ENCODE data around the gene DBH.

The DBH gene

DNA sequence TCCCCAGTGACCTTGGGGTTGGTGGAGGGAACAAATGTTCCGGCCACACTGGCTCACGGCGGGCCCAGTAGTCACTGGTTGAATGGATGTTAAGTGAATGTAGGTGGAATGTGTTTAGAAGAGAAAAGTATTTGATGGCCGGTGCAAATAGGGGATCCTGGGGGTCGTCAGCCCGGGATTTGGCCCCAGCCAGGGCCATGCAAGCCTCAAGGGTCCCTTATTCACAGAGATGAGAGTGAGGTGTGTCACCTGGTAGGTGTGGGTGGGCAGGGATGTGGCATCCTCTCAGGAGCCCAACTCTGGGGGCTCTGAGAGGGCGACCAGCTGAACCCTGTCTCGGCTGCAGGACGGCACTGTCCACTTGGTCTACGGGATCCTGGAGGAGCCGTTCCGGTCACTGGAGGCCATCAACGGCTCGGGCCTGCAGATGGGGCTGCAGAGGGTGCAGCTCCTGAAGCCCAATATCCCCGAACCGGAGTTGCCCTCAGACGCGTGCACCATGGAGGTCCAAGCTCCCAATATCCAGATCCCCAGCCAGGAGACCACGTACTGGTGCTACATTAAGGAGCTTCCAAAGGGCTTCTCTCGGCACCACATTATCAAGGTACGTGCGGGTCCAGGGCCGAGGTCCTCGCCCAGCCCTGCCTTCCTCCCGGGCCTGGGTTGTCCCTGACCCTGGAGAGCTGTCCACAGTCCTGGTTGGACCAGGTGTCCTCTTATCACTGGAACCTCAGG lies 5.9 kb downstream of the DBH start:
- DNase-seq (ENCODE audit: low read depth): no peak
- no peak overlapping the region for H3K4me3 ChIP-seq (ENCODE audit: low read depth, low read length)
- TF ChIP-seq, protein P1, sequence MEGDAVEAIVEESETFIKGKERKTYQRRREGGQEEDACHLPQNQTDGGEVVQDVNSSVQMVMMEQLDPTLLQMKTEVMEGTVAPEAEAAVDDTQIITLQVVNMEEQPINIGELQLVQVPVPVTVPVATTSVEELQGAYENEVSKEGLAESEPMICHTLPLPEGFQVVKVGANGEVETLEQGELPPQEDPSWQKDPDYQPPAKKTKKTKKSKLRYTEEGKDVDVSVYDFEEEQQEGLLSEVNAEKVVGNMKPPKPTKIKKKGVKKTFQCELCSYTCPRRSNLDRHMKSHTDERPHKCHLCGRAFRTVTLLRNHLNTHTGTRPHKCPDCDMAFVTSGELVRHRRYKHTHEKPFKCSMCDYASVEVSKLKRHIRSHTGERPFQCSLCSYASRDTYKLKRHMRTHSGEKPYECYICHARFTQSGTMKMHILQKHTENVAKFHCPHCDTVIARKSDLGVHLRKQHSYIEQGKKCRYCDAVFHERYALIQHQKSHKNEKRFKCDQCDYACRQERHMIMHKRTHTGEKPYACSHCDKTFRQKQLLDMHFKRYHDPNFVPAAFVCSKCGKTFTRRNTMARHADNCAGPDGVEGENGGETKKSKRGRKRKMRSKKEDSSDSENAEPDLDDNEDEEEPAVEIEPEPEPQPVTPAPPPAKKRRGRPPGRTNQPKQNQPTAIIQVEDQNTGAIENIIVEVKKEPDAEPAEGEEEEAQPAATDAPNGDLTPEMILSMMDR (IDR thresholded peaks at IDR 0.05; ENCODE audit: control insufficient read depth, extremely low read depth, insufficient read depth): no peak

DNA sequence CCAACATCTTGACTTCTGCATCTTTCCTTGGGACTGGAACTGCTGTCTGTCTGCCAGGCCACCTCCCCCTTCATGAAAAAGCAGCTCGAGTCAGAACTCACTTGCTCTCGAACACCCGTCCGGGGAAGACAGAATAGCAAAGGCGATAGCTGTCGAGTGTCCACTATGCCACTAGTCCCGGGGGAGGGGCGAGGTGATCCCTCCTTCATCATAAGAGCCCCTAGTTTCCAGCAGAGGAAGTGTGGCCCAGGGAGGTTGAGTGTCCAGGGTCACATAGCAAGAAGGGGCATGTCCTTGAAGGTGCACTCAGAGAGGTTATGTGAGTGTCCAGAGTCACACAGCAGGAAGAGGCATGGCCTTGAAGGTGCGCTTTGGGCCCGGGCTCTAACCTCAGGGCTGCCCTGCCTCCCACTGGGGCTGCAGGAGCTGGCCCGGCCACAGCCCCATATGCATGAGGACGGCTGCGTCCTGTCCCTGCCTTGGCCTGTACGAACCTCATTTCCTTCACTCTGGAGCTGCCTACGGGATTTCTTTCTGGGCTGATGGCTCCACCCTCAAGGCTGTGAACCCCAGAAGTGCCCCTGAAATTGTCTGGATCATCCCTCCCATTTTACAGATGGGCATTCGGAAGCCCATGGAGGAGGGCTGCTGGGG lies 6.7 kb downstream of the DBH start:
- DNase-seq (ENCODE audit: low read depth): no peak
- H3K4me3 ChIP-seq (ENCODE audit: low read depth, low read length): no peak overlapping the region
- TF ChIP-seq, protein P1 (IDR thresholded peaks at IDR 0.05; ENCODE audit: control insufficient read depth, extremely low read depth, insufficient read depth): no peak

DNA sequence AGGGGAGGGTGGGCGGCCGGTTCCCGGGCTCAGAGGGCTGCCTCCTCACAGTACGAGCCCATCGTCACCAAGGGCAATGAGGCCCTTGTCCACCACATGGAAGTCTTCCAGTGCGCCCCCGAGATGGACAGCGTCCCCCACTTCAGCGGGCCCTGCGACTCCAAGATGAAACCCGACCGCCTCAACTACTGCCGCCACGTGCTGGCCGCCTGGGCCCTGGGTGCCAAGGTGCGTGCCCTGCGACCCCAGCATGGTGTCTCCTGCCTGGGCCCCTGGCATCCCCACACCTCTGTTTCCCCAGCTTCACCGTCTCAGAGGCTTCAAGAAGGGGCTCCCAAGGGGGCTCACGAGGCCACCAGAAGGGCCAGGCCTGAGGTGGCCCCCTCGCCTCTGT lies 7.2 kb downstream of the DBH start:
- TF ChIP-seq, protein P1 (IDR thresholded peaks at IDR 0.05; ENCODE audit: control insufficient read depth, extremely low read depth, insufficient read depth): no peak
- no peak overlapping the region for H3K4me3 ChIP-seq (ENCODE audit: low read depth, low read length)
- DNase-seq (ENCODE audit: low read depth): no peak

DNA sequence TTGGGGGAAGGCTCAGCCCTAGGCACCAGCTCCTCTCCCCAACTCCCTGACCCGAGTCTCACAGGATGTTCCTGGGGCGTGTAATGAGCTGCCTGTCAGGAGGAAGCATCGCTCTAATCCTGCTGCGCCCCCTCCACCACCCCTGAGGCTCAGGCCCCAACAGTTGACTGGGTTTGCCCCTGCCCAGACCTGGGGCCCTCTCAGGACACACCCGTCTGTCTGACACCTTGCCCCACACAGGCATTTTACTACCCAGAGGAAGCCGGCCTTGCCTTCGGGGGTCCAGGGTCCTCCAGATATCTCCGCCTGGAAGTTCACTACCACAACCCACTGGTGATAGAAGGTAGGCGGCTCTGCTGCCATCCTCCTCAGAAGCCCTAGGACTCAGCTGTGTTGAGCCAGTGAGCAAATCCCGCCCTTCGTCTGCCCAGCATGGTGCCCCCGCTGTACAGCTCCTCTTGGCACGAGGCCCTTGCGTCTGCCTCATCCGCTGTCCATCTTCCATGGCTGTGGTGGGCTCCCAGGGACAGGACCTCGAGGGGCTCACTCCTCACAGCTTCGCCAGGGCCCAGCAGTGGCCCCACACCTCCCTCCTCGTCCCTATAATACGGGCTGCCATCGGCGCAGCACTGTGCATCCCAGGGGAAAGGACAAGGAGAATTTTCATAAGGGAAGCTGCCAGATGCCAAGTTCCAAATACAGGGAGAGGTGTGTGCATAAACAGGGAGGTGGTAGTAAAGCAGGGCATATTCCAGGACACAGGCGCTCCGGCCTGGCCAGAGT lies 8.0 kb downstream of the DBH start:
- no peak overlapping the region for H3K4me3 ChIP-seq (ENCODE audit: low read depth, low read length)
- TF ChIP-seq, protein P1 (IDR thresholded peaks at IDR 0.05; ENCODE audit: control insufficient read depth, extremely low read depth, insufficient read depth): no peak

DNA sequence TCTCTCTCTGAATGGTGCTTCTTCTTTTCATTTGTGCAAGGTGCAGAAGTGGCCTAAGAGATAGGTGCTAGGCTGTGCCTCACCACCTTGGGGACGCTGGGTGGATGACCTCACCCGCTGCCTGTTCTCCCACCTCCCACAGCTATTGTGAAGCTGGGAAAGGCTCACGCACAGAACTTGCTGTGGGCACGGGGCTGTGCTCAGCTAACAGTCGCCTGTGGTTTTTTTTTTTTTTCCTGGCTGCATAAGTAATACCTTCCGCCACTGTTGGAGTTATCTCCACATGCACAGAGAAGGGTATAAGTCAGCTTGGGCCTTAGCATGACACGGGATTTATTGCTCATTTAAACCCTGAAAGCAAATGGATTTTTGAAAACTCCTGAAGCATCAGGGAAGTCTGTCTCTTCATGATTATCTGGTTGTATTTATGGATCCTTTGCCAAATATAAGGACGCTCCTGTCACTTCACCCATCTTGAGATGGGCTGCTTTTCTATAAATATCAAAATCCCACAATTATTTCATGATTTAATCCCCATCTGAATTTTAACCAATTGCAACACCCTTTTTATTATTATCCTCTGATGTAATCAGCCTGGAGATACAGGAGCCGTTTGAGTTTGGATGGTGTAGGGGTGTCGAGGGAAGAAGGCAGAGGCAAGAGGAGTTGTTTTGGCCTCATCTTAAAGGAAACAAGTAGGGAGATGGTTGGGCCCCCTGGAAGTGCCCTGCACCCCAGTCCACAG lies 9.0 kb downstream of the DBH start:
- TF ChIP-seq, protein P1 (IDR thresholded peaks at IDR 0.05; ENCODE audit: control insufficient read depth, extremely low read depth, insufficient read depth): no peak
- DNase-seq (ENCODE audit: low read depth): no peak
- no peak overlapping the region for H3K4me3 ChIP-seq (ENCODE audit: low read depth, low read length)

More for the DNA sequence above, 8.0 kb downstream of the DBH start:
- no peak for DNase-seq (ENCODE audit: low read depth)

DNA sequence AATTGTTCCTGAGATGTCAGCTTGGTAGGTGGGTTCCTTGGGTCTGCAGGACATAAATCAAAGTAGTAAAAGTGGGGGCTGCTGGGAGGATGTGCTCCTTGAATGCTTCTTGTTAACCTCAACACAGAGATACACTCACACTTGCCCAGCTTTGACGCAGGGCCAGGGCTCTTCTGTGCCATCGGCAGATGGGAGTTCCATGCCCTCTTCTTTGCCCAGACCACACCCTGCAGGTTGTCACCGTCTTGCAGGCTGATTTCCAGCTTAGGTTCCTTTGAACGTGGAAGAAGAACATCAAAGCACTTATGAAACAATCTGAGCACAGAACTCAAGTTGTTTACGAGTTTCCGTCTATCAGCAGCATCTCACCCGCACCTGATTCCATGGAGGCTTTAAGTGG lies 11.0 kb downstream of the DBH start:
- H3K4me3 ChIP-seq (ENCODE audit: low read depth, low read length): no peak overlapping the region
- TF ChIP-seq, protein P1 (IDR thresholded peaks at IDR 0.05; ENCODE audit: control insufficient read depth, extremely low read depth, insufficient read depth): no peak
- no peak for DNase-seq (ENCODE audit: low read depth)
